Skeletal muscle satellite cell (primary cell): ENCODE results near the gene TUBB3.

Source experiments
- H3K27me3 ChIP-seq: 2 replicates; pipeline ENCODE4 v1.7.0; 2013; ENCODE audit warnings: low read length; ENCODE audit not compliant: control insufficient read depth, insufficient read depth
- H3K36me3 ChIP-seq: 2 replicates; pipeline ENCODE4 v1.7.0; 2013; ENCODE audit warnings: mild to moderate bottlenecking, control low read depth, low read length; ENCODE audit not compliant: insufficient read depth
- H3K4me1 ChIP-seq: 2 replicates; pipeline ENCODE4 v1.7.0; 2013; ENCODE audit warnings: low read length; ENCODE audit not compliant: control insufficient read depth, insufficient read depth
- H3K4me2 ChIP-seq: 2 replicates; pipeline ENCODE4 v1.7.0; 2013; ENCODE audit warnings: mild to moderate bottlenecking, low read length
- H3K4me3 ChIP-seq: 2 replicates; pipeline ENCODE4 v1.7.0; 2013; ENCODE audit warnings: low read length
- H3K9ac ChIP-seq: 2 replicates; pipeline ENCODE4 v1.7.0; 2013; ENCODE audit warnings: mild to moderate bottlenecking, low read depth, low read length, moderate library complexity
- H3K9me3 ChIP-seq: replicated peaks from 2 replicates; pipeline ENCODE4 v1.7.0; 2013; ENCODE audit warnings: mild to moderate bottlenecking, control low read depth, low read length

Gene TUBB3

DNA sequence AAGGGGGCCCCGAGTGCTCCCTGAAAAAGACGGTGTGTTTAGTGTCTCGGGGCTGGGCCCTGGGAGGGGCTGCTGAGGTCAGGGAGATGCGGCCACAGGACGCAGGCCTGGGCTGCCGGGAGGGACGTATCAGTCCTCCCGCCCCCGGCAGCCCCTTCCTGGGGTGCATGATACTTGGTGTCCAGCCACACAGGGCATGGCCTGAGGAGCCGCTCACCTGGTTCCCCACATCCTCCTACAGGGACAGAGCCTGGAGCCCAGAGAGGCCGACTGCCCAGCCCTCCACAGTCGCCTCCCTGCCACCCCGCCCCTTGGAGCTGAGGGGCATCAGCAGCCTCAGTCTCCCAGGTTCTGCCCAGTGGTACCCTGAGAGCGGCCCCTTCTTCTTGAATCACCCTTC, 13.4 kb downstream of the TUBB3 start:
- Histone ChIP-seq H3K4me3 (no peak overlapping the region), H3K27me3 (no peaks in the 10 kb centered on the region), H3K9ac (no peak overlapping the region), H3K4me2 (no peak overlapping the region), H3K4me1 (no peaks in the 10 kb centered on the region), H3K36me3 (peaks cover 47% of the 10 kb centered on the region), H3K9me3 (no peaks in the 10 kb centered on the region)

DNA sequence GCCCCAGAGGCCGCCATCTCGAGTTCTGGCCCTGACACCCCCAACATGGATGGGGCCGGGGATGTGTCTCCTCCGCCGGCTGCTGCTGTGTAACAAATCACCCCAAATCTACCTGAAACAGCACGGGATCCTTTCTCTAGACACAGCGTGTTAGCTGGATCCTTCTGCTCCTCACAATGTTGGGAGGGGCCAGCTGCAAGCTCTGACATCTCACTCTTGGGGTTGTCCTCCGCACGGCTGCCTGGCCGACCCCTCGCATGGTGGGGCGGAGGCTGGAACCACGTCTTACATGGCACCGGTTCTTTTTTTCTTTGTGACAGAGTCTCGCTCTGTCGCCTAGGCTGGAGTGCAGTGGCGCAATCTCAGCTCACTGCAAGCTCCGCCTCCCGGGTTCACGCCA, 13.8 kb downstream of the TUBB3 start:
- Histone ChIP-seq H3K9ac (no peak overlapping the region), H3K4me2 (no peak overlapping the region), H3K36me3 (peaks cover 43% of the 10 kb centered on the region), H3K9me3 (no peaks in the 10 kb centered on the region), H3K4me3 (no peak overlapping the region), H3K27me3 (no peaks in the 10 kb centered on the region), H3K4me1 (no peaks in the 10 kb centered on the region)

DNA sequence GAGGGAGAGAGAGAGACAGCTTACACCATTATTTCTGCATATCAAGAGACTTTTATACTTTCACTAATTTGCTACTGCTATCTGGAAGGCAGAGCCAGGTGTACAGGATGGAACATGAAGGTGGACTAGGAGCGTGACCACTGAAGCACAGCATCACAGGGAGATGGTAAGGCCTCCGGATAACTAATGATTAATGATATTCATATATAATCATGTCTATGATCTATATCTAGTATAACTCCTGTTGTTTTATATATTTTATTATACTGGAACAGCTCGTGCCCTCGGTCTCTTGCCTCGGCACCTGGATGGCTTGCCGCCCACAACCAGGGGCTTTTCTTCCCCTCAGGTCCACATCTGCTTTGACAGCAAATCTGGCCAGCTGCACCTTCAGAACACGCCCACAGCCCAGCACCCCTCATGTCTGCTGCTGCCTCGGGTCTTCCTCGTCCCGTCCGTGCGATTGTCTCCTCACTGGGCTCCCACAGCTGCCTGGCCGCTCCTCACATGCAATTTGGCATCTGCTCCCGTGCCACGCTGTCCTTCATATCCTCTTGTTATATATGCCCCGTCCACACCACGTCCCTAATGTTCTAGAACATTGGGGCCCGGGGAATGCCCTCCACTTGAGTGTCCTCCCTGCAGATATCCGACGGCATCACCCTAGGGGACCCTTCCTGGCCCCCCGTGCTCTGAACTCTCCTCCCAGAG, 15.2 kb downstream of the TUBB3 start:
- peaks cover 30% of the 10 kb centered on the region for H3K36me3 ChIP-seq
- no peaks in the 10 kb centered on the region for H3K9me3 ChIP-seq
- no peak overlapping the region for H3K4me3 ChIP-seq
- no peaks in the 10 kb centered on the region for H3K4me1 ChIP-seq
- H3K27me3 ChIP-seq: no peaks in the 10 kb centered on the region
- H3K9ac ChIP-seq: no peak overlapping the region
- no peak overlapping the region for H3K4me2 ChIP-seq

DNA sequence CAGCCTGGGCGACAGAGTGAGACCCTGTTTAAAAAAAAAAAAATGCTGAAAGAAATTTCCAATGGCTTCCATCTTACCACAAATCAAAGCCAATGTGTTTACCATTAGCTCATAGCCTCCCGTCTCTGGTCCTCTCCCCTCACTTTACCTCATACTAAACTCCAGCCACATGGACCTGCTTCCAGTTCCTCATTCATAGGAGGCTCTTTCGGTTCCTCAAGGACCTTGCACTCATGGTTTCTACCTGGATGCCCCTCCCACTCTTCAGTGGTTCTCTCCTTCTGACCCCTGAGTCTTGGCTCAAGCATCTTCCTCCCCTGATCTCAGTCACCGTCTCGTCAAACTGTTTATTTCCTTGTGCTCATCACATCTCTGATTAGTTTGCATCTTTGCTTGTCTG, 21.6 kb downstream of the TUBB3 start:
- Histone ChIP-seq H3K4me1 (peaks cover 14% of the 10 kb centered on the region), H3K4me2 (no peak overlapping the region), H3K27me3 (peaks cover 3% of the 10 kb centered on the region), H3K9ac (no peak overlapping the region), H3K4me3 (no peak overlapping the region), H3K9me3 (no peaks in the 10 kb centered on the region), H3K36me3 (no peaks in the 10 kb centered on the region)

DNA sequence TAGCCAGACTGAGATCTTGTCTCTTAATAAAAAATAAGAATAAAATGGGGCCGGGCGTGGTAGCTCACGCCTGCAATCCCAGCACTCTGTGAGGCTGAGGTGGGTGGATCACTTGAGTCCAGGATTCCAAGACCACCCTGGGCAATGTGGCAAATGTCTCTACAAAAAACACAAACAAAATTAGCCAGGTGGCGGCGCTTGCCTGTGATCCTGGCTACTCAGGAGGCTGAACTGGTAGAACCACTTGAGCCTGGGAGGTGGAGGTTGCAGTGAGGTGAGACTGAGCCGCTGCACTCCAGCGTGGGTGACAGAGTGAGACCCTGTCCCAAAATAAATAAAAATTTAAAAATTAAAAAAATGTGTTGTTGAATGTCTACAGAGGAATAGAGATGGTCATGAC, 22.5 kb downstream of the TUBB3 start:
- Histone ChIP-seq H3K27me3 (peaks cover 3% of the 10 kb centered on the region), H3K4me1 (peaks cover 16% of the 10 kb centered on the region)

DNA sequence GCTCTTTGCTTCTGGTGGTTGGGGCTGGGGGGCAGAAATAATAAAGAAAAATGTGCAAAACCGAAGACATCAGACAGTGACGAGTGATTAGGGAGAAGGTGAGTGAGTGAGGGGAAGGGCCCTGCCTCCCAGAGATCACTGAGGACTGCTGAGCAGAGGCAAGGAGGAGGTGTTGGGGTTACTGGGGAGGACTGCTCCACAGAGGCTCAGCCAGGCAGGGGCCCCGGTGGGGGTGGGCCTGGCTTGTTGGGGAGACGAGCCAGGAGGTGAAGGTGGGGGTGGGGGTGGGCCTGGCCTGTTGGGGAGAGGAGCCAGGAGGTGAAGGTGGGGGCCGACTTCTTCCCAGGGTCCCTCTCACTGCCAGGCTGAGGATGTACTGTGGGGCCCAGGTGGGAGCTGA, 23.4 kb downstream of the TUBB3 start:
- Histone ChIP-seq H3K4me2 (no peak overlapping the region), H3K27me3 (peaks cover 3% of the 10 kb centered on the region), H3K9ac (no peak overlapping the region), H3K4me1 (peaks cover 16% of the 10 kb centered on the region), H3K36me3 (no peaks in the 10 kb centered on the region), H3K4me3 (no peak overlapping the region), H3K9me3 (no peaks in the 10 kb centered on the region)

More for the DNA sequence above, 22.5 kb downstream of the TUBB3 start:
- H3K4me2 ChIP-seq: no peak overlapping the region
- no peak overlapping the region for H3K4me3 ChIP-seq
- H3K9me3 ChIP-seq: no peaks in the 10 kb centered on the region
- H3K36me3 ChIP-seq: no peaks in the 10 kb centered on the region
- H3K9ac ChIP-seq: no peak overlapping the region

DNA sequence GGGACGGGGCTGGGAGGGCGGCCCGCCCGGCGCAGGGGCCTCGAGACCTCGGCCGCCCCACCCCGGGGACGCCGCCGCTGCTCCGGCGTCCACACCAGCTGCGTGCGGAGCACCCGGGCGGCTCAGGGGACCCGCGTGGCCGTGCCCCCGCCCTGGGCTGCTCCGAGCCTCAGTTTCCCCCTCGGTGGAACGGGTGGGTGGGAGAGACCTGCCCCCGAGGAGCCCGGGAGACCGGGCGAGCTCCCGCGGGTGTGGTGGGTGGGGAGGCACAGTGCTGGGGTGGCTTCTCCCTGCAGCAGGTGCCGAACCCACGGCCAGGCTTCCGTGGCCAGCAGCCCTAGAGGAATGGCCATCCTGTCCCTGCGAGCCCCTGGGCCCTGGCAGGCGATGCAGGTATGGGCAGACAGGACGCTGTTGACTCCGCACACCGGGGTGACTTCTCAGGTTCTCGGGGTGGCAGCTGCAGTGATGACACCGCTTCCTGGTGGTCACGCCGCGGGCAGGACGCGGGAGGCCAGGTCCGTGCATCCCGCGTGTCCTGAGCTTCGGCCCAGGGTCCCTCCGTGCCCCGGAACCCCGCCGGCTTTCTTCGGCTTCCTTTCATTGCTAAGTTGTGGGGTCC, 26.1 kb downstream of the TUBB3 start:
- peaks cover 16% of the 10 kb centered on the region for H3K4me1 ChIP-seq
- H3K4me3 ChIP-seq: peak overlapping the region; percentile 87
- H3K36me3 ChIP-seq: no peaks in the 10 kb centered on the region
- peaks cover 3% of the 10 kb centered on the region for H3K27me3 ChIP-seq
- peak overlapping the region; percentile 95 for H3K4me2 ChIP-seq
- peak overlapping the region; percentile 78 for H3K9ac ChIP-seq
- no peaks in the 10 kb centered on the region for H3K9me3 ChIP-seq

DNA sequence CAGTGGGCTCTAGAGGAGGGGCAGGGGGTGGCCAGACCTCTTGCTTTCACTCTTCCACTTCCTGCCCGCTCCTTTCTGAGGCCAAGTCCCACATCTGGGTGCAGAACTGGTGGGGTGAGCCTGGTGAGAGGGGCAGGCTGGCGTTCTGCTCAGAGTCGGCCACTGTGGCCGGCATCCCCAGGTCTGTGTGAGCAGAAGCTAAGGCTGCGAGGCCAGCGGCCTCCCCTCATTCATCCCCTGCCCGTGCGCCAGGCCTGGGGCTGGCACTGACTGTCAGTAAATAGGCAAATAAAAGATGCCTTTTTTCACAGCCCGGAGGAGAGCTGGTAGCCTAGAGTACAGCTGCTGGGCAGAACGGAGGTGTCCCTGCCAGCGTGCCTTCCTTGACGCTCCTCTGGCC, 26.6 kb downstream of the TUBB3 start:
- H3K4me3 ChIP-seq: peak overlapping the region; percentile 87
- no peaks in the 10 kb centered on the region for H3K9me3 ChIP-seq

DNA sequence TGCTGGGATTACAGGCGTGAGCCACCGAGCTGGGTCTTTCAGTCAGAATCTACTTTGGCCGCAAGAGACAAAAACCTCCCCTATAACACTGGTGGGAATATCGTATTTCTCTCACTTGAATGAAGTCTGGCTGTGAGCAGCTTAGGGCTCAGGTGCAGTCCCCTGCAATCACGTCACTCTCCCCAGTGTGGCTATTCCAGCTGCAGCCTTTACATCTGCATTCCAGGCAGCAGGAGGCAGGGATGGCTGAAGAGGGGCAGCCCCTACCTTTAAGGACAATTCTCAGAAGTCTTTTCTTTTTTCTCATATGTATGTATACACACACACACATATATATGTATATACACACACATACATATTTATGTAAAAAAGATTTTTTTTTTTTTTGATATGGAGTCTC, 28.4 kb downstream of the TUBB3 start:
- Histone ChIP-seq H3K4me2 (no peak overlapping the region), H3K27me3 (no peaks in the 10 kb centered on the region), H3K4me3 (no peak overlapping the region), H3K4me1 (peaks cover 16% of the 10 kb centered on the region), H3K36me3 (peaks cover 4% of the 10 kb centered on the region), H3K9ac (no peak overlapping the region), H3K9me3 (no peaks in the 10 kb centered on the region)

More for the DNA sequence above, 26.6 kb downstream of the TUBB3 start:
- Histone ChIP-seq H3K4me1 (peaks cover 16% of the 10 kb centered on the region), H3K9ac (peak overlapping the region; percentile 78), H3K27me3 (peaks cover 3% of the 10 kb centered on the region), H3K4me2 (peak overlapping the region; percentile 95), H3K36me3 (no peaks in the 10 kb centered on the region)

DNA sequence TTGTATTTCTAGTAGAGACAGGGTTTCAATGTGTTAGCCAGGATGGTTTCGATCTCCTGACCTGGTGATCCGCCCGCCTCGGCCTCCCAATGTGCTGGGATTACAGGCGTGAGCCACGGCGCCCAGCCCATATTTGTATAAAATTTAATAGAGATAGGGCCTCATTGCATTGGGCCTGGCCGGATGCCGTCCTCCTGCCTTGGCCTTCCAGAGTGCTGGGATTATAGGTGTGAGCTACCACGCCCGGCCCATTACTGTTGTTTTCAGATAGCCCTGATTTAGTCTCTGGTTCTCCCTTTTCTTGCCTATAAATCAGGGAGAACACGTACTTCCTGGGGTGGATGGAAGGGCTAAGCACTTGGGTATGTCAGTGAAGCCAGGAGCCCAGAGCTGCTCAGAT, 28.9 kb downstream of the TUBB3 start:
- Histone ChIP-seq H3K36me3 (peaks cover 9% of the 10 kb centered on the region), H3K9me3 (no peaks in the 10 kb centered on the region), H3K4me3 (no peak overlapping the region), H3K27me3 (no peaks in the 10 kb centered on the region), H3K4me2 (no peak overlapping the region), H3K9ac (no peak overlapping the region), H3K4me1 (peaks cover 16% of the 10 kb centered on the region)

DNA sequence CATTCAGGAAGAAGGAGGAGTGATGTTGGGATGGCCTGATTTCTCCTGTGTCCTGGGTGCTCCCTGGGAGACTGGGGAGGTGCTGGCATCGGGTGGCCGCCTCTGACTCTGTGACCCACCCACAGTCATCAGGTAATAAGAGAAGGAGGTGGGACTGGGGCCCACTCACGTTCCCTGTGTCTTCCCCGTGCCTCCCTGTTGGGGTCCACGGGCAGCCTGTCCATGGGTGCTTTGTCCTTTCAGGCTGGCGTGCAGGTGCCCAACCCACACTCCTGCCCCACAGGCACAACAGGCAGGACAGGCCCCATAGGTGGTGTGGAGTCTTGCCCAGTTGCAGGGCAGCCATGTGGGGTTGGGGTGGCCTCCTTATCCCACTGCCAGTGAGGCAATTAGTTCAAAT, 29.4 kb downstream of the TUBB3 start:
- Histone ChIP-seq H3K4me2 (no peak overlapping the region), H3K9me3 (no peaks in the 10 kb centered on the region), H3K4me3 (no peak overlapping the region), H3K36me3 (peaks cover 13% of the 10 kb centered on the region), H3K9ac (no peak overlapping the region), H3K27me3 (no peaks in the 10 kb centered on the region), H3K4me1 (peaks cover 14% of the 10 kb centered on the region)
